ENCODE results near the gene CLIP3.

The CLIP3 gene

GRCh38 chr19:36019061-36019670 lies 13.5 kb downstream of the CLIP3 start:
- Histone ChIP-seq H3K27me3 (ENCODE audit: insufficient read depth, low read length) (no peaks in the 10 kb centered on the region), H3K4me3 (ENCODE audit: low read length) (no peak overlapping the region), H3K4me1 (ENCODE audit: insufficient read depth, low read length) (0 out of 2 replicates have a peak, but pooled peaks cover 4% of the 10 kb centered on the region), H3K27ac (ENCODE audit: low read length) (no peak overlapping the region), H3K9me3 (ENCODE audit: insufficient read depth, low read depth, low read length) (no peaks in the 10 kb centered on the region), H3K9ac (ENCODE audit: low read depth, low read length) (no peak overlapping the region), H3K36me3 (ENCODE audit: insufficient read depth, low read depth, low read length) (peaks cover 26% of the 10 kb centered on the region)

DNA sequence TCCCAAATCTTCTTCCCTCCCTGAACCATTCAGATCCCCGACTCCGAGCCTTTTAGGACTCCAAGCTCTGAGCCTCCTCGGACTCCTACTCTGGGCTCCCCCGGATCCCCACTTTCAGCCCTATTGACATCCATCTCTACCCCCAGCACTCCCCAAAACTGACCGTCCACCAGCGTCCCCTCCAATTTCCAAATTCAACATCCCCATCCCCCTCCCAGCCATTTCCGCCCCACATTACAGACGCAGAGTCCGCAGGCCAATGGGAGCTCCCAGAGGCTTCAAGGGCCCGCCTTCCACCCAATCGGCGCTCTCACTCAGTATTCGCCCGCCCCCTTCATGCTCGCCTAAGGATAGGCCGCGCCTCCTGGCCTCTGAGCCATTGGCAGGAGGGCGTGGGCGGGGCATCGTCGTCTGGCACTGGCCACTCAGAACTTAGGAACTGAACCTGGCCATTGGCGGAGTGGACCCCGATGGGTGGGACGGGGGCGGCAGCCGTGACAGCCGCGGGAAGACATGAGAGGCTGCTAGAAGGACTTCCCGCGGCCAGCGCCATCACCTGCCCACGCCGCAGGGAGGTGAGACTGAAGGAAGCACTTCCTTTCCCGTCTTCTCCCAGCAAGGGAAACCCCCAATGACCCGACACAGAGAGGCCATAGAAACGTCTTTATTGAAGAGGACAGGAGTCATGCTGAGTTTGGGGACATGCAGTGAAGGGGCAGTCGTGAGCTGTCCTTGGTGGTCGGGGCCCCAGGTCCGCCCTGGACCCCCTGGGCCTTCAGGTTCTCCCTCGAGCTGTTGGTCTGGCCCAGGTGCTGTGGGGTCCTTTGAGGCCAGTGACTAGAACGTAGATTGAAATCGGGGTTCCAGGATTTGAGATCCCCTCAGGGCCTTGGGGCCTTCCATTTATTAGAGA lies 18.4 kb downstream of the CLIP3 start, which contains the start of gene ALKBH6:
Gene ALKBH6, minus strand, starts transcription at position 202 of the 913 bp plus-strand sequence. CDS start 816 bp downstream, outside the sequence.
- H3K36me3 ChIP-seq (ENCODE audit: insufficient read depth, low read depth, low read length): no peaks in the 10 kb centered on the region
- H3K9me3 ChIP-seq (ENCODE audit: insufficient read depth, low read depth, low read length): no peaks in the 10 kb centered on the region
- no peaks in the 10 kb centered on the region for H3K27me3 ChIP-seq (ENCODE audit: insufficient read depth, low read length)
- peaks cover 4% of the 10 kb centered on the region; the same call in 1 of the 2 replicates for H3K4me1 ChIP-seq (ENCODE audit: insufficient read depth, low read length)
- H3K9ac ChIP-seq (ENCODE audit: low read depth, low read length): peak within 1 kb of the TSS; percentile 89; the same call in 1 of the 2 replicates
- peak within 1 kb of the TSS; percentile 91 for H3K4me3 ChIP-seq (ENCODE audit: low read length)
- H3K27ac ChIP-seq (ENCODE audit: low read length): no peak within 1 kb of the TSS

DNA sequence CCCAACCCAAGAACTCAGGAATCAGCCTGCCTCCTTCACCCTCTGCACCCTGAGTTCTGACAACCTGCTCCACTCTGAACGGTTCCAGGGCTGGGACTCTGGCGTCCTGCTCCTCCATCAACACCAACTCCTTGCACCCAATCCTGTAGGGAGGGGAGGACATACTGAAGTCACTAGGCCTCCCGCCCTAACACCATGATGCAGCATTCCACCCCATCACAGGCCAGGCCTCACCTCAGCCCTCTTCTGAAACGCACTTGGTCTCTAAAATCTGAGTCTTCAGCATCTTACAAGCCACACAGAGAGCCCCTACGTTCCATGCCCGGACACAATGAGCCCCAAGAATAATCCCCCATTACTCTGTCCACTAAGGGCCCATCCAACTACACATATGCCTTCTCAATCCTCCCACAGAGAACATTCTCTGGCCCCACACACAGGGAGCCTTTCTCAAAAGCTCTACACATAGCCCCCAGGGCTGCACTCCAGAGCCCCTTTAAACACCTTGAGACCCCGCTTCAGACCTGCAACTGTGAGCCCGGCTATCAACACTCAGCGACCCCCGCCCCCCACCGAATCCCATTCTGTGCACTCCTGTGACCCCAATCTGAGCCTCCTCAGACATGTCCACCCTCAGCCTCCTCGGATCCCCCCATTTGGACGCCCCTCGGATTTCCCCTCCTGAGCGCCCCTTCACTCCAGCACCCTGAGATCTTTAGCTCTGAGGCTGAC lies 19.2 kb downstream of the CLIP3 start:
- Histone ChIP-seq H3K4me3 (ENCODE audit: low read length) (peak overlapping the region; percentile 91), H3K9ac (ENCODE audit: low read depth, low read length) (peak overlapping the region; percentile 89; the same call in 1 of the 2 replicates), H3K4me1 (ENCODE audit: insufficient read depth, low read length) (peaks cover 4% of the 10 kb centered on the region; the same call in 1 of the 2 replicates), H3K9me3 (ENCODE audit: insufficient read depth, low read depth, low read length) (no peaks in the 10 kb centered on the region), H3K36me3 (ENCODE audit: insufficient read depth, low read depth, low read length) (no peaks in the 10 kb centered on the region), H3K27ac (ENCODE audit: low read length) (no peak overlapping the region), H3K27me3 (ENCODE audit: insufficient read depth, low read length) (no peaks in the 10 kb centered on the region)

GRCh38 chr19:36010402-36010801 lies 22.3 kb downstream of the CLIP3 start:
- no peak overlapping the region for H3K27ac ChIP-seq (ENCODE audit: low read length)

GRCh38 chr19:36009633-36010379 lies 22.9 kb downstream of the CLIP3 start:
- H3K9me3 ChIP-seq (ENCODE audit: insufficient read depth, low read depth, low read length): no peaks in the 10 kb centered on the region
- H3K27ac ChIP-seq (ENCODE audit: low read length): no peak overlapping the region
- no peaks in the 10 kb centered on the region for H3K27me3 ChIP-seq (ENCODE audit: insufficient read depth, low read length)
- H3K9ac ChIP-seq (ENCODE audit: low read depth, low read length): peak overlapping the region; percentile 83; the same call in 1 of the 2 replicates
- H3K4me1 ChIP-seq (ENCODE audit: insufficient read depth, low read length): peaks cover 1% of the 10 kb centered on the region; the same call in 1 of the 2 replicates
- H3K4me3 ChIP-seq (ENCODE audit: low read length): peak overlapping the region; percentile 77; the same call in 1 of the 2 replicates
- no peaks in the 10 kb centered on the region; the same call in 1 of the 2 replicates for H3K36me3 ChIP-seq (ENCODE audit: insufficient read depth, low read depth, low read length)

More at GRCh38 chr19:36010402-36010801, 22.3 kb downstream of the CLIP3 start:
- H3K9ac ChIP-seq (ENCODE audit: low read depth, low read length): no peak overlapping the region
- no peaks in the 10 kb centered on the region for H3K27me3 ChIP-seq (ENCODE audit: insufficient read depth, low read length)
- H3K4me1 ChIP-seq (ENCODE audit: insufficient read depth, low read length): peaks cover 4% of the 10 kb centered on the region; the same call in 1 of the 2 replicates
- H3K36me3 ChIP-seq (ENCODE audit: insufficient read depth, low read depth, low read length): no peaks in the 10 kb centered on the region
- H3K9me3 ChIP-seq (ENCODE audit: insufficient read depth, low read depth, low read length): no peaks in the 10 kb centered on the region
- H3K4me3 ChIP-seq (ENCODE audit: low read length): no peak overlapping the region

GRCh38 chr19:36009220-36009619 lies 23.5 kb downstream of the CLIP3 start:
- peaks cover 3% of the 10 kb centered on the region; the same call in 1 of the 2 replicates for H3K36me3 ChIP-seq (ENCODE audit: insufficient read depth, low read depth, low read length)
- no peaks in the 10 kb centered on the region for H3K9me3 ChIP-seq (ENCODE audit: insufficient read depth, low read depth, low read length)
- peak overlapping the region; percentile 83; the same call in 1 of the 2 replicates for H3K9ac ChIP-seq (ENCODE audit: low read depth, low read length)
- H3K27ac ChIP-seq (ENCODE audit: low read length): no peak overlapping the region
- H3K4me3 ChIP-seq (ENCODE audit: low read length): peak overlapping the region; percentile 77
- no peaks in the 10 kb centered on the region for H3K27me3 ChIP-seq (ENCODE audit: insufficient read depth, low read length)
- H3K4me1 ChIP-seq (ENCODE audit: insufficient read depth, low read length): no peaks in the 10 kb centered on the region; the same call in 1 of the 2 replicates

GRCh38 chr19:36008336-36008978 lies 24.2 kb downstream of the CLIP3 start, which contains the start of gene SYNE4:
Gene SYNE4, minus strand, starts transcription at chr19:36008813. Its CDS starts 132 bp downstream, at chr19:36008681.
- H3K36me3 ChIP-seq (ENCODE audit: insufficient read depth, low read depth, low read length): peaks cover 6% of the 10 kb centered on the region; the same call in 1 of the 2 replicates
- H3K9ac ChIP-seq (ENCODE audit: low read depth, low read length): peak within 1 kb of the TSS; percentile 83; the same call in 1 of the 2 replicates
- peak within 1 kb of the TSS; percentile 10 for H3K27ac ChIP-seq (ENCODE audit: low read length)
- H3K4me1 ChIP-seq (ENCODE audit: insufficient read depth, low read length): no peaks in the 10 kb centered on the region; the same call in 1 of the 2 replicates
- peak within 1 kb of the TSS; percentile 77 for H3K4me3 ChIP-seq (ENCODE audit: low read length)
- no peaks in the 10 kb centered on the region for H3K27me3 ChIP-seq (ENCODE audit: insufficient read depth, low read length)
- no peaks in the 10 kb centered on the region for H3K9me3 ChIP-seq (ENCODE audit: insufficient read depth, low read depth, low read length)

- Histone ChIP-seq H3K4me3 (ENCODE audit: low read length) (no peak overlapping the region), H3K36me3 (ENCODE audit: insufficient read depth, low read depth, low read length) (peaks cover 14% of the 10 kb centered on the region; the same call in 1 of the 2 replicates), H3K4me1 (ENCODE audit: insufficient read depth, low read length) (no peaks in the 10 kb centered on the region), H3K27me3 (ENCODE audit: insufficient read depth, low read length) (no peaks in the 10 kb centered on the region), H3K9me3 (ENCODE audit: insufficient read depth, low read depth, low read length) (no peaks in the 10 kb centered on the region), H3K9ac (ENCODE audit: low read depth, low read length) (no peak overlapping the region), H3K27ac (ENCODE audit: low read length) (no peak overlapping the region)
These were observed 25.7 kb downstream of the CLIP3 start for GRCh38 chr19:36006955-36007354.

- no peaks in the 10 kb centered on the region for H3K9me3 ChIP-seq (ENCODE audit: insufficient read depth, low read depth, low read length)
- H3K4me3 ChIP-seq (ENCODE audit: low read length): no peak overlapping the region
- H3K9ac ChIP-seq (ENCODE audit: low read depth, low read length): no peak overlapping the region
- H3K36me3 ChIP-seq (ENCODE audit: insufficient read depth, low read depth, low read length): peaks cover 19% of the 10 kb centered on the region; the same call in 1 of the 2 replicates
- no peaks in the 10 kb centered on the region for H3K4me1 ChIP-seq (ENCODE audit: insufficient read depth, low read length)
- no peaks in the 10 kb centered on the region for H3K27me3 ChIP-seq (ENCODE audit: insufficient read depth, low read length)
- H3K27ac ChIP-seq (ENCODE audit: low read length): no peak overlapping the region
These were observed 29.4 kb downstream of the CLIP3 start for GRCh38 chr19:36003284-36003683.

GRCh38 chr19:36001605-36002004 lies 31.1 kb downstream of the CLIP3 start:
- Histone ChIP-seq H3K27ac (ENCODE audit: low read length) (no peak overlapping the region), H3K36me3 (ENCODE audit: insufficient read depth, low read depth, low read length) (peaks cover 19% of the 10 kb centered on the region; the same call in 1 of the 2 replicates), H3K27me3 (ENCODE audit: insufficient read depth, low read length) (no peaks in the 10 kb centered on the region), H3K9me3 (ENCODE audit: insufficient read depth, low read depth, low read length) (no peaks in the 10 kb centered on the region), H3K4me1 (ENCODE audit: insufficient read depth, low read length) (no peaks in the 10 kb centered on the region), H3K4me3 (ENCODE audit: low read length) (no peak overlapping the region), H3K9ac (ENCODE audit: low read depth, low read length) (no peak overlapping the region)

All from iPS-20b (cell line).